HG03159 (cell line): ENCODE data around the gene C5orf63.
"Not testable (repeated sequence)": the region's sequence is repeated elsewhere in the genome, so short reads cannot be mapped to it uniquely, and the experiment has no call there.

ENCODE experiments used
- ATAC-seq: cut with Tn5 transposase; IDR thresholded peaks from one replicate; pipeline ENCODE4 v1.9.1; 2021; ENCODE audit warnings: mild to moderate bottlenecking, moderate library complexity; ENCODE audit not compliant: unreplicated experiment

C5orf63 gene

GRCh38 chr5:127010362-127010761 is 62.9 kb downstream of the C5orf63 start:
- ATAC-seq: no peak

GRCh38 chr5:127009784-127010183 is 63.5 kb downstream of the C5orf63 start:
- no peak for ATAC-seq

GRCh38 chr5:127008300-127008975 is 64.9 kb downstream of the C5orf63 start:
- ATAC-seq: no peak

- no peak for ATAC-seq
Measured at GRCh38 chr5:127007522-127007921, 65.8 kb downstream of the C5orf63 start.

GRCh38 chr5:127006744-127007143 is 66.6 kb downstream of the C5orf63 start:
- ATAC-seq: no peak

- ATAC-seq: not testable (repeated sequence)
Measured at GRCh38 chr5:127005282-127005681, 68.0 kb downstream of the C5orf63 start.

GRCh38 chr5:127004721-127005120 is 68.6 kb downstream of the C5orf63 start:
- ATAC-seq: no peak

GRCh38 chr5:127003798-127004495 is 69.4 kb downstream of the C5orf63 start:
- ATAC-seq: no peak

- no peak for ATAC-seq
Measured at GRCh38 chr5:127002390-127002789, 70.9 kb downstream of the C5orf63 start.

- ATAC-seq: no peak
Measured at GRCh38 chr5:127001621-127002296, 71.5 kb downstream of the C5orf63 start.
